Panc1 (cell line): ENCODE measurements around the gene COL4A2. TPM values are rescaled to one million over a fixed set of nuclear protein-coding genes. Genes with fewer than 3 reads are reported as not detected.

Experiments used
- ATAC-seq: fragments of 200-7000 bp; cut with Tn5 transposase; 2 replicates; pipeline ENCODE4 v1.9.1; 2020; ENCODE audit warnings: mild to moderate bottlenecking, moderate library complexity
- BruUV-seq: library from RNA; stranded (reverse); fragments of 400-500 nt; replicated peaks from 2 replicates; lab custom pipeline; 2021; lab: Mats Ljungman, UMichigan
- CTCF ChIA-PET: fragments of 300-600 bp; sonication (Branson Sonifier 250); formaldehyde crosslinking; loops from one replicate; lab custom pipeline; 2022; ENCODE audit warnings: antibody characterized with exemption; lab: Charles Lee
- POLR2A ChIA-PET: fragments of 300-600 bp; sonication (Branson Sonifier 250); formaldehyde crosslinking; loops from one replicate; lab custom pipeline; 2022; ENCODE audit warnings: antibody characterized with exemption; lab: Charles Lee
- DNase-seq: peaks from one replicate; pipeline ENCODE4 v3.0.0-alpha.2; 2010; ENCODE audit warnings: low read depth, low spot score
- H3K27ac ChIP-seq: 2 replicates; pipeline ENCODE4 v1.5.1; 2011; ENCODE audit warnings: mild to moderate bottlenecking, low read length, inconsistent platforms
- H3K27me3 ChIP-seq: fragments of 200-500 bp; sonication (Bioruptor generic); 2 replicates; pipeline ENCODE4 v1.6.0; 2014; ENCODE audit warnings: low read length, inconsistent platforms; ENCODE audit not compliant: control insufficient read depth, insufficient read depth
- H3K36me3 ChIP-seq: fragments of 200-500 bp; sonication (Bioruptor generic); 2 replicates; pipeline ENCODE4 v1.5.1; 2014; ENCODE audit warnings: inconsistent platforms, mild to moderate bottlenecking, low read length, moderate library complexity; ENCODE audit not compliant: control insufficient read depth, insufficient read depth
- H3K4me1 ChIP-seq: 2 replicates; pipeline ENCODE4 v1.5.1; 2011; ENCODE audit warnings: inconsistent platforms, mild to moderate bottlenecking, low read length, moderate library complexity; ENCODE audit not compliant: control insufficient read depth, insufficient read depth
- H3K4me3 ChIP-seq, 2 experiments: 2 replicates each; pipeline ENCODE4 v1.5.1; 2011 to 2012; ENCODE audit warnings: low read depth in 2 of 2, low read length in 2 of 2, mild to moderate bottlenecking in 2 of 2, inconsistent platforms in 1 of 2, moderate library complexity in 1 of 2
- H3K9me3 ChIP-seq: fragments of 200-500 bp; sonication (Bioruptor generic); 2 replicates; pipeline ENCODE4 v1.5.1; 2014; ENCODE audit warnings: low read depth, mild to moderate bottlenecking, inconsistent platforms, low read length, moderate library complexity; ENCODE audit not compliant: control insufficient read depth, insufficient read depth
- CTCF ChIP-seq: fragments of 450-650 bp; IDR thresholded peaks from 2 replicates; pipeline ENCODE4 v1.5.1; 2017; ENCODE audit warnings: mild to moderate bottlenecking
- POLR2AphosphoS5 ChIP-seq: IDR thresholded peaks from 2 replicates; pipeline ENCODE4 v1.6.1; 2012; ENCODE audit warnings: mild to moderate bottlenecking, low read depth, low read length, moderate library complexity
- REST ChIP-seq, 2 experiments: IDR thresholded peaks; 2 replicates each; pipeline ENCODE4 v1.6.1; 2011 to 2012; ENCODE audit warnings: low read depth in 2 of 2, control low read depth in 1 of 2, low read length in 1 of 2, mild to moderate bottlenecking in 1 of 2, moderate library complexity in 1 of 2; ENCODE audit not compliant: insufficient read depth in 1 of 2
- SIN3A ChIP-seq: IDR thresholded peaks from 2 replicates; pipeline ENCODE4 v1.6.1; 2012; ENCODE audit warnings: low read depth, mild to moderate bottlenecking, low read length, moderate library complexity, borderline replicate concordance; ENCODE audit not compliant: insufficient read depth
- TCF7L2 ChIP-seq: IDR thresholded peaks from 2 replicates; pipeline ENCODE4 v1.6.1; 2011; ENCODE audit warnings: mild to moderate bottlenecking, low read depth, low read length, inconsistent platforms
- in situ Hi-C: cut with HindIII; loops from 2 replicates; pipeline ENCODE4 v1.10.0; 2016; ENCODE audit warnings: low sequenced_read_pairs, low pct_unique_long_range_greater_than_20kb
- intact Hi-C: fragments of 100-400 bp; cut with micrococcal nuclease; formaldehyde crosslinking; loops from one replicate; pipeline ENCODE4 v1.10.0; 2022; ENCODE audit not compliant: unreplicated experiment
- total RNA-seq: library from RNA; stranded (reverse); gene quantifications from one replicate; pipeline ENCODE4 v1.2.1, GENCODE V29; 2021; ENCODE audit not compliant: unreplicated experiment

Gene COL4A2
- total RNA-seq, 1 experiment from 2014 or later: 3.0 TPM

- TF ChIP-seq TCF7L2 (no peak), SIN3A (no peak), CTCF (no peak), POLR2AphosphoS5 (no peak), REST (IDR thresholded peaks at IDR 0.05; ENCODE audit: insufficient read depth in 1 of 2, low read depth in 2 of 2, low read length in 1 of 2) (no peak)
- no TSS peak for BruUV-seq
- no peaks in the 10 kb centered on the region for H3K9me3 ChIP-seq
- DNase-seq (no peak), ATAC-seq (no peak)
- H3K36me3 ChIP-seq: no peaks in the 10 kb centered on the region
- intact Hi-C loops (no loop called here), in situ Hi-C loops (no loop called here)
- H3K27me3 ChIP-seq: no peaks in the 10 kb centered on the region
- ChIA-PET CTCF (no interaction called here), POLR2A (no interaction called here)
- H3K27ac ChIP-seq: no peak overlapping the region
- no peak overlapping the region for H3K4me3 ChIP-seq
- no peaks in the 10 kb centered on the region for H3K4me1 ChIP-seq
These were observed 25.7 kb downstream of the COL4A2 start for GRCh38 chr13:110332750-110333149.

- no peak overlapping the region for H3K4me3 ChIP-seq
- DNase-seq (no peak), ATAC-seq (no peak)
- H3K36me3 ChIP-seq: no peaks in the 10 kb centered on the region
- H3K27ac ChIP-seq: no peak overlapping the region
- no peaks in the 10 kb centered on the region for H3K27me3 ChIP-seq
- H3K9me3 ChIP-seq: no peaks in the 10 kb centered on the region
- intact Hi-C loops (no loop called here), in situ Hi-C loops (no loop called here)
- CTCF ChIA-PET: no interaction called here
- TF ChIP-seq TCF7L2 (no peak), REST (IDR thresholded peaks at IDR 0.05; ENCODE audit: insufficient read depth in 1 of 2, low read depth in 2 of 2, low read length in 1 of 2) (no peak), SIN3A (no peak)
- POLR2A ChIA-PET: no interaction called here
- BruUV-seq: no TSS peak
- no peaks in the 10 kb centered on the region for H3K4me1 ChIP-seq
These were observed 26.8 kb downstream of the COL4A2 start for GRCh38 chr13:110333837-110334236.
